ENCODE data around the gene NUP50. TPM values are rescaled to one million over a fixed set of nuclear protein-coding genes. Genes with fewer than 3 reads are reported as not detected.

Gene NUP50
- total and polyA plus RNA-seq, 8 donors: 14.6 to 443 (median 113) TPM

DNA sequence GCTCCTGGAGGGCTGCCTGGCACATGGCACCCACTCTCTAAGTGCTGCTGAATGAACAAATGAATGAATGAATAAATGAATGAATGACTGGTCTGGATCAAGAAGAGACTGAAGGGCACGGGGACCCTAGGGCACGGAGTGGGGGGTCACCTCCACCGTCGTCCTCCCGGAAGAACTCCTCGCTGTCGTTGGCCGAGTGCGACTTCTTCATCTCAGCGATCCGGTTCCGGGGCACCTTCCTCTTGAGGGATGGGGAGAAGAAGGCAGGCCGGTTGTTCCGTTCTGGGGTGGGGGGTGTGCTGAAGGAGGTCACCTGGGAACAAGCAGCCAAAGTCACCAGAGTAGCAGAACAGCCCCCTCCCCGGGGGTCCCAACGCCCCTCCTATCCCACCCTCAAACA lies 36.0 kb downstream of the NUP50 start:
- no peak overlapping the region for H3K27ac ChIP-seq
- no peaks in the 10 kb centered on the region for H3K27me3 ChIP-seq
- H3K9me3 ChIP-seq: no peaks in the 10 kb centered on the region
- no peak overlapping the region for H3K4me3 ChIP-seq
- DNase-seq: no peak
- 90 to 95% (median 94%) methylated on average over 14 to 16 of the region's 16 CpGs for WGBS, 5 donors
- peaks cover 14 to 25% (median 18%) of the 10 kb centered on the region in 4 donors for H3K4me1 ChIP-seq
- intact Hi-C loops (cut with DNase I; ENCODE audit: low total_unique reads): no loop called here
- peaks cover 42 to 95% (median 90%) of the 10 kb centered on the region in 4 donors for H3K36me3 ChIP-seq
- TF ChIP-seq, protein P1, sequence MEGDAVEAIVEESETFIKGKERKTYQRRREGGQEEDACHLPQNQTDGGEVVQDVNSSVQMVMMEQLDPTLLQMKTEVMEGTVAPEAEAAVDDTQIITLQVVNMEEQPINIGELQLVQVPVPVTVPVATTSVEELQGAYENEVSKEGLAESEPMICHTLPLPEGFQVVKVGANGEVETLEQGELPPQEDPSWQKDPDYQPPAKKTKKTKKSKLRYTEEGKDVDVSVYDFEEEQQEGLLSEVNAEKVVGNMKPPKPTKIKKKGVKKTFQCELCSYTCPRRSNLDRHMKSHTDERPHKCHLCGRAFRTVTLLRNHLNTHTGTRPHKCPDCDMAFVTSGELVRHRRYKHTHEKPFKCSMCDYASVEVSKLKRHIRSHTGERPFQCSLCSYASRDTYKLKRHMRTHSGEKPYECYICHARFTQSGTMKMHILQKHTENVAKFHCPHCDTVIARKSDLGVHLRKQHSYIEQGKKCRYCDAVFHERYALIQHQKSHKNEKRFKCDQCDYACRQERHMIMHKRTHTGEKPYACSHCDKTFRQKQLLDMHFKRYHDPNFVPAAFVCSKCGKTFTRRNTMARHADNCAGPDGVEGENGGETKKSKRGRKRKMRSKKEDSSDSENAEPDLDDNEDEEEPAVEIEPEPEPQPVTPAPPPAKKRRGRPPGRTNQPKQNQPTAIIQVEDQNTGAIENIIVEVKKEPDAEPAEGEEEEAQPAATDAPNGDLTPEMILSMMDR (IDR thresholded peaks at IDR 0.05): no peak
- TF ChIP-seq POLR2A (IDR thresholded peaks at IDR 0.05): no peak
- TF ChIP-seq POLR2AphosphoS5 (IDR thresholded peaks at IDR 0.05): no peak
- TF ChIP-seq EP300 (IDR thresholded peaks at IDR 0.05): no peak

GRCh38 chr22:45200230-45200629 lies 36.5 kb downstream of the NUP50 start:
- TF ChIP-seq POLR2AphosphoS5 (IDR thresholded peaks at IDR 0.05): no peak
- no peak for TF ChIP-seq EP300 (IDR thresholded peaks at IDR 0.05)
- TF ChIP-seq, protein P1 (IDR thresholded peaks at IDR 0.05): no peak
- no peak for TF ChIP-seq POLR2A (IDR thresholded peaks at IDR 0.05)
- Histone ChIP-seq H3K36me3 (peaks cover 47 to 95% (median 90%) of the 10 kb centered on the region in 4 donors), H3K27me3 (no peaks in the 10 kb centered on the region), H3K9me3 (no peaks in the 10 kb centered on the region), H3K4me1 (peaks cover 14 to 25% (median 18%) of the 10 kb centered on the region in 4 donors), H3K4me3 (no peak overlapping the region), H3K27ac (no peak overlapping the region)
- intact Hi-C loops (cut with DNase I; ENCODE audit: low total_unique reads): no loop called here
- no peak for DNase-seq
- WGBS, 5 donors: 87 to 97% (median 95%) methylated on average over 6 to 9 of the region's 9 CpGs

DNA sequence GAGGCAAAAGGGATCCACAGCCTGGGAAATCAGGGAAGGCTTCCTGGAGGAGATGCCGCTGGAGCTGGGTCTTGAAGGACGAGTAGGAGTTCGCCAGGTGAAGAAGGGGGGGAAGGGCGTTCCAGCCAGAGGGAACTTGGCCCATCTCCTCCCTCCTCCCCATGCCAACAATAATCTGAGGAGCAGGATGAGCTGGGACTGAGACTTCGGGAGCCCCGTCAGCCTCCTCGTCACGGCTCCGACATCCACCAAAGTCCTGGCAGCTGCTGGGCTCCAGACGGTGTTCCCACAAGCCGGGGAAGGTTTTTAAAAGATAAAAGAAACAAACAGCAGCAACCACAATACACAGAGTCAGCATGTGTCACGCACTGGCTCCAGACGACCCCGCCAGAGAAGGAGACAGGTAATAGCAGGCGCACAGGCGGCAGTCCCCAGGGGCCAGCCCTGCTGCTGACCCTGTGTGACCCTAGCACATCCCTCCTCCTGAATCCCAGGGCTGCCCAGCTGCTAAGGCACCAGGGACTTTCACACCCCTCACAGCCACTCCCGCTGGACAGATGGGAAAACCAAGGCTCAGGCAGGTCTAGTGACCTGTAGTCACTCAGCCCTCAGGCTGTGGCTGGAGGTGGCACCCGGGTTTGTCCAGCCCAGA lies 37.3 kb downstream of the NUP50 start:
- intact Hi-C loops (cut with DNase I; ENCODE audit: low total_unique reads): no loop called here
- Histone ChIP-seq H3K27me3 (no peaks in the 10 kb centered on the region), H3K4me3 (no peak overlapping the region), H3K9me3 (no peaks in the 10 kb centered on the region), H3K4me1 (peaks cover 14 to 25% (median 18%) of the 10 kb centered on the region in 4 donors), H3K27ac (peak overlapping the region in 4 of 5 donors; percentile 11 to 29 (median 20)), H3K36me3 (peaks cover 47 to 95% (median 90%) of the 10 kb centered on the region in 4 donors)
- no peak for DNase-seq
- no peak for TF ChIP-seq POLR2AphosphoS5 (IDR thresholded peaks at IDR 0.05)
- TF ChIP-seq EP300 (IDR thresholded peaks at IDR 0.05): no peak
- TF ChIP-seq, protein P1 (IDR thresholded peaks at IDR 0.05): no peak
- TF ChIP-seq POLR2A (IDR thresholded peaks at IDR 0.05): no peak
- WGBS, 5 donors: 69 to 86% (median 76%) methylated on average over 18 of the region's 18 CpGs

- intact Hi-C loops (cut with DNase I; ENCODE audit: low total_unique reads): no loop called here
- Histone ChIP-seq H3K36me3 (peaks cover 38 to 91% (median 82%) of the 10 kb centered on the region in 4 donors), H3K27ac (peak overlapping the region in 4 of 5 donors; percentile 21 to 59 (median 26)), H3K4me3 (no peak overlapping the region), H3K4me1 (peaks cover 14 to 25% (median 18%) of the 10 kb centered on the region in 4 donors), H3K9me3 (no peaks in the 10 kb centered on the region), H3K27me3 (no peaks in the 10 kb centered on the region)
- DNase-seq: peak in 1 of 2 donors; percentile 58
- TF ChIP-seq EP300 (IDR thresholded peaks at IDR 0.05) (no peak), POLR2A (IDR thresholded peaks at IDR 0.05) (no peak), POLR2AphosphoS5 (IDR thresholded peaks at IDR 0.05) (peak in 2 of 3 donors; percentile 19 to 60)
- TF ChIP-seq, protein P1 (IDR thresholded peaks at IDR 0.05): no peak
- 23 to 44% (median 33%) methylated on average over 9 of the region's 9 CpGs for WGBS, 5 donors
Measured at GRCh38 chr22:45201678-45202332, 38.1 kb downstream of the NUP50 start.
